Mucosa of descending colon (tissue), 3 donors: ENCODE measurements around the gene CAPN10. TPM values are rescaled to one million over a fixed set of nuclear protein-coding genes. Genes with fewer than 3 reads are reported as not detected.
"Not testable (repeated sequence)": the region's sequence is repeated elsewhere in the genome, so short reads cannot be mapped to it uniquely, and the experiment has no call there.

Experiments used
- ATAC-seq: fragments of 200-7000 bp; cut with Tn5 transposase; one replicate; pipeline ENCODE4 v1.9.1; 2020; ENCODE audit warnings: mild to moderate bottlenecking, moderate library complexity
- DNase-seq, 3 donors: peaks; one replicate each; pipeline ENCODE4 v3.0.0-alpha.2; 2020
- H3K36me3 ChIP-seq: fragments of 200-600 bp; one replicate; pipeline ENCODE4 v1.8.0; 2021; ENCODE audit warnings: low read depth, mild to moderate bottlenecking
- H3K4me1 ChIP-seq: fragments of 200-600 bp; one replicate; pipeline ENCODE4 v1.8.0; 2021; ENCODE audit warnings: low read depth, mild to moderate bottlenecking
- H3K4me3 ChIP-seq: fragments of 200-600 bp; one replicate; pipeline ENCODE4 v1.8.0; 2021; ENCODE audit warnings: mild to moderate bottlenecking
- H3K9me3 ChIP-seq: fragments of 200-600 bp; one replicate; pipeline ENCODE4 v1.8.0; 2021; ENCODE audit warnings: mild to moderate bottlenecking
- CTCF ChIP-seq: fragments of 200-600 bp; IDR thresholded peaks from one replicate; pipeline ENCODE4 v1.8.0; 2022; ENCODE audit warnings: antibody characterized with exemption, mild to moderate bottlenecking
- intact Hi-C, 2 donors: fragments of 100-400 bp; cut with DNase I in 1 of 2; cut with micrococcal nuclease in 1 of 2; formaldehyde crosslinking; loops; one replicate each; pipeline versions ENCODE4 v1.11.0 to v1.11.1; 2022; cut with DNase I, micrococcal nuclease
- total RNA-seq, 3 donors: library from RNA; stranded (reverse); fragmentation: NEBNext Ultra II Directional in 2 of 3; extraction: Animal tissue kit (Norgen Biotek cat#: 25700) in 2 of 3; gene quantifications; one replicate each; pipeline versions ENCODE4 v1.2.1 to v1.2.4, GENCODE V29; 2021 to 2023
- donor health status: DM: no; HTN: no; CAD: no; lungs with moderate emphysema.
- donor health status: DM: no; HTN: no; CAD: no.
- donor health status: DM: no; HTN: yes; CAD: no.

The CAPN10 gene
- total RNA-seq, 3 donors from 2014 or later: 34.0 to 55.5 (median 40.4) TPM

- no peak for TF ChIP-seq CTCF
- Histone ChIP-seq H3K9me3 (no peaks in the 10 kb centered on the region), H3K4me1 (peaks cover 62% of the 10 kb centered on the region), H3K36me3 (no peaks in the 10 kb centered on the region), H3K4me3 (peak overlapping the region; percentile 70)
- intact Hi-C loops: no loop called here
- DNase-seq (peak; percentile 100), ATAC-seq (peak; percentile 83)
Observed at GRCh38 chr2:240560480-240561324, 25.8 kb upstream of the CAPN10 start.

- Histone ChIP-seq H3K36me3 (no peaks in the 10 kb centered on the region), H3K9me3 (no peaks in the 10 kb centered on the region), H3K4me1 (peaks cover 68% of the 10 kb centered on the region), H3K4me3 (no peak overlapping the region)
- DNase-seq: no peak
- TF ChIP-seq CTCF: no peak
- intact Hi-C loops: no loop called here
- ATAC-seq: no peak
Observed at GRCh38 chr2:240561325-240561971, 25.1 kb upstream of the CAPN10 start.

- intact Hi-C loops, H3K4me3 ChIP-seq, ATAC-seq, H3K36me3 ChIP-seq, H3K9me3 ChIP-seq: not testable (repeated sequence)
- peak in 1 of 3 donors; percentile 49 for DNase-seq
- H3K4me1 ChIP-seq: peaks cover 70% of the 10 kb centered on the region
Observed at GRCh38 chr2:240563231-240563630, 23.3 kb upstream of the CAPN10 start.

GRCh38 chr2:240563951-240564560 lies 22.5 kb upstream of the CAPN10 start:
- DNase-seq (peak in 1 of 3 donors; percentile 48), ATAC-seq (no peak)
- Histone ChIP-seq H3K4me3 (no peak overlapping the region), H3K36me3 (no peaks in the 10 kb centered on the region), H3K4me1 (peaks cover 67% of the 10 kb centered on the region), H3K9me3 (no peaks in the 10 kb centered on the region)
- intact Hi-C loops: no loop called here
- no peak for TF ChIP-seq CTCF

- TF ChIP-seq CTCF: no peak
- ATAC-seq: no peak
- Histone ChIP-seq H3K4me3 (no peak overlapping the region), H3K36me3 (no peaks in the 10 kb centered on the region), H3K9me3 (no peaks in the 10 kb centered on the region), H3K4me1 (peaks cover 67% of the 10 kb centered on the region)
- intact Hi-C loops: no loop called here
- DNase-seq: peak in 2 of 3 donors; percentile 17 to 52
Observed at GRCh38 chr2:240564561-240565332, 21.8 kb upstream of the CAPN10 start.
